CD4-positive, alpha-beta T cell treated with Interleukin-17A for 1 hour (primary cell): ENCODE measurements around the gene THSD7B.

Source experiments
- DNase-seq: peaks from one replicate; pipeline ENCODE4 v3.0.0-alpha.2; 2020

The THSD7B gene

GRCh38 chr2:137167651-137168050, 402.3 kb downstream of the THSD7B start:
- no peak for DNase-seq

- DNase-seq: no peak
Observed at GRCh38 chr2:137168552-137168951, 403.2 kb downstream of the THSD7B start.

- DNase-seq: no peak
Observed at GRCh38 chr2:137172162-137172561, 406.8 kb downstream of the THSD7B start.

GRCh38 chr2:137173463-137173862, 408.1 kb downstream of the THSD7B start:
- DNase-seq: no peak

GRCh38 chr2:137175246-137175645, 409.9 kb downstream of the THSD7B start:
- no peak for DNase-seq

- no peak for DNase-seq
Observed at GRCh38 chr2:137178951-137179377, 413.6 kb downstream of the THSD7B start.

GRCh38 chr2:137179542-137179941, 414.2 kb downstream of the THSD7B start:
- no peak for DNase-seq

GRCh38 chr2:137180012-137180411, 414.7 kb downstream of the THSD7B start:
- no peak for DNase-seq

- DNase-seq: no peak
Observed at GRCh38 chr2:137181370-137181769, 416.0 kb downstream of the THSD7B start.

- DNase-seq: no peak
Observed at GRCh38 chr2:137182071-137182470, 416.7 kb downstream of the THSD7B start.

GRCh38 chr2:137183206-137183898, 418.0 kb downstream of the THSD7B start:
- DNase-seq: no peak

GRCh38 chr2:137185378-137186078, 420.2 kb downstream of the THSD7B start:
- DNase-seq: no peak

- no peak for DNase-seq
Observed at GRCh38 chr2:137187216-137187615, 421.9 kb downstream of the THSD7B start.

- no peak for DNase-seq
Observed at GRCh38 chr2:137190411-137191195, 425.3 kb downstream of the THSD7B start.

GRCh38 chr2:137192366-137193310, 427.3 kb downstream of the THSD7B start:
- DNase-seq: no peak

- no peak for DNase-seq
Observed at GRCh38 chr2:137193401-137193800, 428.1 kb downstream of the THSD7B start.

GRCh38 chr2:137194111-137194510, 428.8 kb downstream of the THSD7B start:
- no peak for DNase-seq

- no peak for DNase-seq
Observed at GRCh38 chr2:137199751-137200150, 434.4 kb downstream of the THSD7B start.

GRCh38 chr2:137202318-137202717, 437.0 kb downstream of the THSD7B start:
- DNase-seq: no peak

- DNase-seq: no peak
Observed at GRCh38 chr2:137205324-137205723, 440.0 kb downstream of the THSD7B start.

- DNase-seq: no peak
Observed at GRCh38 chr2:137206069-137206468, 440.7 kb downstream of the THSD7B start.

GRCh38 chr2:137207030-137207429, 441.7 kb downstream of the THSD7B start:
- DNase-seq: no peak
